Measurements from ENCODE around the gene MYO9B.

Gene MYO9B

DNA sequence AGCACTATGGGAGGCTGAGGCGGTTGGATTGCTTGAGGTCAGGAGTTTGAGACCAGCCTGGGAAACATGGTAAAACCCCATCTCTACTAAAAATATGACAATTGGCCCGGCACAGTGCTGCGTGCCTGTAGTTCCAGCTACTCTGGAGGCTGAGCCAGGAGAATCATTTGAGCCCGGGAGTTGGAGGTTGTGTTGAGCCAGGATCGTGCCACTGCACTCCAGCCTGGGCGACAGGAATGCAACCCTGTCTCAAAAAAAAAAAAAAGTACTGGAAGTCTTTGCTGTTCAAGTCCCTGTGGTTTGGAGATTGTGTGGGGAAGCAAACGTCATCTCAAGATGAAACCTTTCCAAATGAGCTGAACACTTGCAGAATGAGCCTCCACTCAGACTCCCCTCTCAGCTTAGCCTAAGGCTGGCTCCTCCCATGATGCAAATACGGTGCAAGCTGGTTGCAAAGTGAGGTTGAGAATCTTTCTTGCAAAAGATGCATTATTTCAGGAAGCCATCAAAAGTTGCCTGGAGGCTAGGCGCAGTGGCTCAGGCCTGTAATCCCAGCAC is 46.2 kb downstream of the MYO9B start:
- no peaks in the 10 kb centered on the region for H3K4me1 ChIP-seq (ENCODE audit: insufficient read depth, low read length)
- H3K36me3 ChIP-seq (ENCODE audit: insufficient read depth, low read length), result peaks cover 12% of the 10 kb centered on the region
- H3K9me3 ChIP-seq (ENCODE audit: low read length), result no peaks in the 10 kb centered on the region
- no peaks in the 10 kb centered on the region for H3K27me3 ChIP-seq (ENCODE audit: insufficient read depth, low read length)
- no peak overlapping the region for H3K4me3 ChIP-seq (ENCODE audit: low read length)
- H2AFZ ChIP-seq (ENCODE audit: low read depth, low read length), result no peak overlapping the region

DNA sequence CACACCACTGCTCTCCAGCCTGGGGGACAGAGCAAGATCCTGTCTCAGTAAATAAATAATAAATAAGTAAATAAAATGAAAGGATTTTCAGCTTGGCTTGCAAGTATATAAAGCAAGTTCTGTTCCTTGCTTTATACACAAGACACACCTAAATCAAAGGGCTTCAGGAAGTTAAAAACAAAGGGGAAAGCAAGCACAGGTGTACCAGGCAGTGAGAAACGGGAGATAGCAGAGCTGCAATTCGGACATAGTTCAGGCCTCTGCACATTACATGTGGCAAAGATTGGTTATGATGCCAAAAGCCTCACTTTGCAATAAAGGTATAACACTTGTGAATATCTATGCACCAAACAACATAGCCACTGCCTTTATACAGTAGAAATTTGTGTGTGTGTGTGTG is 47.5 kb downstream of the MYO9B start:
- no peaks in the 10 kb centered on the region for H3K27me3 ChIP-seq (ENCODE audit: insufficient read depth, low read length)
- no peaks in the 10 kb centered on the region for H3K4me1 ChIP-seq (ENCODE audit: insufficient read depth, low read length)
- H3K4me3 ChIP-seq (ENCODE audit: low read length), result no peak overlapping the region
- no peak overlapping the region for H2AFZ ChIP-seq (ENCODE audit: low read depth, low read length)
- peaks cover 12% of the 10 kb centered on the region for H3K36me3 ChIP-seq (ENCODE audit: insufficient read depth, low read length)
- H3K9me3 ChIP-seq (ENCODE audit: low read length), result no peaks in the 10 kb centered on the region

DNA sequence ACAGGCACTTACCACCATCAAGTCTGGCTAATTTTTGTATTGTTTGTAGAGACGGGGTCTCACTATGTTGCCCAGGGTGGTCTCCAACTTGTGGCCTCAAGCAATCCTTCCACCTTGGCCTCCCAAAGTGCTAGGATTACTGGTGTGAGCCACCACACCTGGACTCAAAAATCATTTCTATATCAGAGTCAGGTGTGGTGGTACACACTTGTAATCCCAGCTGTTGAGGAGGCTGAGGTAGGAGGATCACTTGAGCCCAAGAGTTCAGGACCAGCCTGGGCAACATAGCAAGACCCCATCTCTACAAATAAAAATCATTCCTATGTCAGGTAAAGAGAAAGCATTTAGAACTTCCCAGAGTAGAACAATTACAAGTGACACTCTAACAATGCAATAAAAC is 48.4 kb downstream of the MYO9B start:
- H3K9me3 ChIP-seq (ENCODE audit: low read length), result no peaks in the 10 kb centered on the region
- peaks cover 14% of the 10 kb centered on the region for H3K36me3 ChIP-seq (ENCODE audit: insufficient read depth, low read length)
- H3K4me1 ChIP-seq (ENCODE audit: insufficient read depth, low read length), result no peaks in the 10 kb centered on the region
- H2AFZ ChIP-seq (ENCODE audit: low read depth, low read length), result no peak overlapping the region
- H3K4me3 ChIP-seq (ENCODE audit: low read length), result no peak overlapping the region
- no peaks in the 10 kb centered on the region for H3K27me3 ChIP-seq (ENCODE audit: insufficient read depth, low read length)

DNA sequence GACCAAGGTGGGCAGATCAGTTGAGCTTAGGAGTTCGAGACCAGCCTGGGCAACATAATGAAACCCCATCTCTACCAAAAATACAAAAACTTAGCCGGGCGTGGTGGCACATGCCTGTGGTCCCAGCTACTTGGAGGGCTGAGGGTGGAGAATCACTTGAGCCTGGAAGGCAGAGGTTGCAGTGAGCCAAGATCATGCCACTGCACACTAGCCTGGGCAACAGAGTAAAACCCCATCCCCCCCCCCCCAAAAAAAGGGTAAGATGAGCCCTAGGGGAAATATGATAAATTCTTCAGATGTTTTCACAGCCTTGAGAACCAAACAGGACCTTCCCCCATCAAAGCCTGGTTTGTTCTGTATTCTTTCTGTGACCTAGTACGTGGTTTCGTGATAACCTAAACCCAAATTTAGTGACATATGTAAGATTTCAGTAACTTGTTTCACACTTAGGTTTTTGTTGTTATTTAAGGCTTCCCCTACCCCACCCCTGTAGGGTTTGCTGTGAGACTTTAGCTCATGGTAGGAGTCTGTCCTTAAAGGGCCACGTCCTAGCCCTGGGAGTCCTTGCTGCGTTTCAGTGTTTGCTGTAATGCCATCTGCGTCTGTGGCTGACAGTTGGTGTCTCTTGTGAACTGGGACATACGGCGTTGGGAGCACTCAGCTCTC is 49.6 kb downstream of the MYO9B start:
- H3K27me3 ChIP-seq (ENCODE audit: insufficient read depth, low read length), result no peaks in the 10 kb centered on the region
- no peaks in the 10 kb centered on the region for H3K9me3 ChIP-seq (ENCODE audit: low read length)
- H3K36me3 ChIP-seq (ENCODE audit: insufficient read depth, low read length), result peaks cover 13% of the 10 kb centered on the region
- H3K4me1 ChIP-seq (ENCODE audit: insufficient read depth, low read length), result no peaks in the 10 kb centered on the region
- H3K4me3 ChIP-seq (ENCODE audit: low read length), result no peak overlapping the region
- H2AFZ ChIP-seq (ENCODE audit: low read depth, low read length), result no peak overlapping the region

GRCh38 chr19:17125728-17126677 is 50.4 kb downstream of the MYO9B start:
- no peak overlapping the region for H2AFZ ChIP-seq (ENCODE audit: low read depth, low read length)
- no peak overlapping the region for H3K4me3 ChIP-seq (ENCODE audit: low read length)
- H3K9me3 ChIP-seq (ENCODE audit: low read length), result no peaks in the 10 kb centered on the region
- H3K27me3 ChIP-seq (ENCODE audit: insufficient read depth, low read length), result no peaks in the 10 kb centered on the region
- H3K4me1 ChIP-seq (ENCODE audit: insufficient read depth, low read length), result no peaks in the 10 kb centered on the region
- peaks cover 13% of the 10 kb centered on the region for H3K36me3 ChIP-seq (ENCODE audit: insufficient read depth, low read length)

DNA sequence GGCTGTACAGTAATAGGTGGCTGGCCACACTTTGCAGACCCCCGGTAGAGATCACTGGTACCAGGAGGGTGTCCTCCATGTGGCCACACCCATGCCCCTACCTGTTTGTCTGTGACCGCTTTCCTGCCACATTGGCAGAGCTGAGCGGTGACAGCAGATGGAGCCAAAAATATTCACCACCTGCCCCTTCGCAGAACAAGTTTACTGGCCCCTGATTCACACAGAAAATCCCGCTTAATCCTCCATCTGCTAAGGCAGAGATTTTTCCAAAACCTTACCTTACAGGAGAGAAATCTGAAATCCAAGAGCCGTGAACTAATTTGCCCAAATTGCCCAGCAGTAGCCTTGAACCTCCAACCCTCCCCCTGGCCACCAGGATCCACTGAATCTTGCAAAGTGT is 52.1 kb downstream of the MYO9B start:
- Histone ChIP-seq H2AFZ (ENCODE audit: low read depth, low read length) (no peak overlapping the region), H3K9me3 (ENCODE audit: low read length) (no peaks in the 10 kb centered on the region), H3K27me3 (ENCODE audit: insufficient read depth, low read length) (no peaks in the 10 kb centered on the region), H3K36me3 (ENCODE audit: insufficient read depth, low read length) (peaks cover 12% of the 10 kb centered on the region), H3K4me3 (ENCODE audit: low read length) (no peak overlapping the region), H3K4me1 (ENCODE audit: insufficient read depth, low read length) (no peaks in the 10 kb centered on the region)

DNA sequence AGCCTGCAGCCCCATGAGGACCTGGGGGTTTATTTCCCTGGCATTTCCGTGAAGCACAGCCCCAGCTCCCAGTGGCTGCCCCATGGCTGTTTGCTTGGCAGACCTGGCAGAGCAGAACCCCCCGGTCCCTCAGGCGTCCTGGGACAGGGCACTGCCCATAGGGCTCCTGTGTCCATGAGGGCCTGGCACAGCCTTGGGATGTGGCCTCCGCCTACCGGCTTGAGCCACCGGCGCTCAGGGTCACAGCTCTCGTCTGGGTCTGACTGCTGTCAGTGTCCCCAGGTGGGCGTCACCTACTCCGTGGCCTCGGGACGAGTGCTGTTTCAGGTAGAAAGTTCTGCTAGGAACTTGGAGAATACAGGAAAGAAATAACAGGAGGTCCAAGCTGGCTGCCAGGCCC is 52.8 kb downstream of the MYO9B start:
- H3K27me3 ChIP-seq (ENCODE audit: insufficient read depth, low read length), result no peaks in the 10 kb centered on the region

DNA sequence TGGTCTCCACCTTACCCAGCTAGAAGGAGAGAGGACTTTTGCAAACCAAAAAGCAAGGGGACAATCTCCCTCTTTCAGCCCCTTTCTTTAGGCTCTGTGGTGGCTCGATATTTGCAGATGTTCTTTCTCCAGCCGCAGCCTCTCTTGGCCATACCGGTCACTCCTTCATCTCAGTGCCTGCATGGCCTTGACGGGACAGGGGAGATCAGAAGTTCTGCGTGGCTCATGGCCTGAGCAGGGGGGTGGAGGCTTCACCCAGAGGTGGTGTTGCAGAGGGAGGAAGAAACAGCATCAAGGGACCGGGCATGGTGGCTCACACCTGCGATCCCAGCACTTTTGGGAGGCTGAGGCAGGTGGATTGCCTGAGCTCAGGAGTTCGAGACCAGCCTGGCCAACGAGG is 53.2 kb downstream of the MYO9B start:
- Histone ChIP-seq H3K36me3 (ENCODE audit: insufficient read depth, low read length) (peaks cover 10% of the 10 kb centered on the region), H3K27me3 (ENCODE audit: insufficient read depth, low read length) (no peaks in the 10 kb centered on the region), H2AFZ (ENCODE audit: low read depth, low read length) (no peak overlapping the region), H3K4me3 (ENCODE audit: low read length) (no peak overlapping the region), H3K4me1 (ENCODE audit: insufficient read depth, low read length) (no peaks in the 10 kb centered on the region), H3K9me3 (ENCODE audit: low read length) (no peaks in the 10 kb centered on the region)

More for the DNA sequence above, 52.8 kb downstream of the MYO9B start:
- Histone ChIP-seq H2AFZ (ENCODE audit: low read depth, low read length) (no peak overlapping the region), H3K4me3 (ENCODE audit: low read length) (no peak overlapping the region), H3K36me3 (ENCODE audit: insufficient read depth, low read length) (peaks cover 10% of the 10 kb centered on the region), H3K4me1 (ENCODE audit: insufficient read depth, low read length) (no peaks in the 10 kb centered on the region), H3K9me3 (ENCODE audit: low read length) (no peaks in the 10 kb centered on the region)

GRCh38 chr19:17129377-17129776 is 53.8 kb downstream of the MYO9B start:
- peaks cover 10% of the 10 kb centered on the region for H3K36me3 ChIP-seq (ENCODE audit: insufficient read depth, low read length)
- H3K27me3 ChIP-seq (ENCODE audit: insufficient read depth, low read length), result no peaks in the 10 kb centered on the region
- no peak overlapping the region for H2AFZ ChIP-seq (ENCODE audit: low read depth, low read length)
- peaks cover under 1% of the 10 kb centered on the region for H3K4me1 ChIP-seq (ENCODE audit: insufficient read depth, low read length)
- no peak overlapping the region for H3K4me3 ChIP-seq (ENCODE audit: low read length)
- no peaks in the 10 kb centered on the region for H3K9me3 ChIP-seq (ENCODE audit: low read length)

DNA sequence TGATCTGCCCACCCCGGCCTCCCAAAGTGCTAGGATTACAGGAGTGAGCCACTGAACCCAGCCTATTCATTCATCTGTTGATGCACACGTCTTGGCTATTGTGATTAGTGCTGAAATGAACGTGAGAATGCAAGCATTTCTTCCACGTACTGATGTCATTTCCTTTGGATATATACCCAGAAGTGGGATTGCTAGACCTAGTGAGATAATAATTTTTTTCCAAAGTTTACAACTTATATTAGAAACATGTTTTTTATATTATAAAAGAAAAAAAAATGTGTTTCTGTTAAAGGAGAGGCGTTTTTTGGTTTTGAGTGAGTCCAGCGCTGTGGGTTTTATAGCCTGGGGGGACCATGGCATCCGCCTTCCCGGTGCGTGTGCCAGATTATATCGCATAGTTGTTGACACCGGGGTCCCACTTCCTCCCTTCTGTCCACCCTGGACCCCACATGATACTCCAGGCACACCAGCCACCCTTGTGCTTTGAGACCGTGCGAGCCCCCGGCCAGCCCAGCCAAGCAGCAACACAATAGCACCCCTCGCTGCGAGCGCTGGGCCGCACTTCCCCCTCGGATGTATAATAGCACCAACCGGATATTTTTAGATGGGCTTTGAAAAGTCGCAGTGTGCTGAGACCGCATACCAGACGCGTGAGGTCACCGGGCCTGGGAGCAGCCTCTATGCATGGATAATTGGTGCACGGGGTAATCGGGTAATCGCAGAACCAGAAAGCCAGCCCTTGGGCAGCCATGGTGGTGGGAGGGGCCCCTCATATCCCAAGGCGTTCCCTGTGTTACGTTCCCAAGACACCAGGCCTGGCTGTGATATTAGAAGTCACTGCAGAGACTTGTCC is 59.6 kb downstream of the MYO9B start:
- Histone ChIP-seq H3K27me3 (ENCODE audit: insufficient read depth, low read length) (no peaks in the 10 kb centered on the region), H3K4me3 (ENCODE audit: low read length) (peak overlapping the region; percentile 18), H3K36me3 (ENCODE audit: insufficient read depth, low read length) (no peaks in the 10 kb centered on the region), H3K4me1 (ENCODE audit: insufficient read depth, low read length) (peaks cover 19% of the 10 kb centered on the region), H2AFZ (ENCODE audit: low read depth, low read length) (no peak overlapping the region), H3K9me3 (ENCODE audit: low read length) (peaks cover 3% of the 10 kb centered on the region)

- H3K9me3 ChIP-seq (ENCODE audit: low read length), result peaks cover 3% of the 10 kb centered on the region
- H3K4me3 ChIP-seq (ENCODE audit: low read length), result no peak overlapping the region
- no peaks in the 10 kb centered on the region for H3K27me3 ChIP-seq (ENCODE audit: insufficient read depth, low read length)
- no peaks in the 10 kb centered on the region for H3K36me3 ChIP-seq (ENCODE audit: insufficient read depth, low read length)
- peaks cover 19% of the 10 kb centered on the region for H3K4me1 ChIP-seq (ENCODE audit: insufficient read depth, low read length)
- H2AFZ ChIP-seq (ENCODE audit: low read depth, low read length), result no peak overlapping the region
Observed at GRCh38 chr19:17136021-17136420, 60.4 kb downstream of the MYO9B start.

- H2AFZ ChIP-seq (ENCODE audit: low read depth, low read length), result no peak overlapping the region
- H3K4me1 ChIP-seq (ENCODE audit: insufficient read depth, low read length), result peaks cover 19% of the 10 kb centered on the region
- no peak overlapping the region for H3K4me3 ChIP-seq (ENCODE audit: low read length)
- H3K27me3 ChIP-seq (ENCODE audit: insufficient read depth, low read length), result no peaks in the 10 kb centered on the region
- H3K36me3 ChIP-seq (ENCODE audit: insufficient read depth, low read length), result no peaks in the 10 kb centered on the region
- H3K9me3 ChIP-seq (ENCODE audit: low read length), result peaks cover 3% of the 10 kb centered on the region
Observed at GRCh38 chr19:17136617-17137016, 61.0 kb downstream of the MYO9B start.
